Activated T-helper 9 cell treated with anti-CD3 and anti-CD28 coated beads, Interleukin-2, amount 50 U/mL, for 16 hours (primary cell): ENCODE data around the gene MYOF.
"Not testable (repeated sequence)": the region's sequence is repeated elsewhere in the genome, so short reads cannot be mapped to it uniquely, and the experiment has no call there.

Experiments
- DNase-seq: peaks from one replicate; pipeline ENCODE4 v3.0.0-alpha.2; 2020; ENCODE audit warnings: low read depth

MYOF gene

GRCh38 chr10:93456480-93456879 is 25.7 kb downstream of the MYOF start:
- no peak for DNase-seq

GRCh38 chr10:93454736-93455135 is 27.4 kb downstream of the MYOF start:
- DNase-seq, result no peak

- DNase-seq, result no peak
Measured at GRCh38 chr10:93454146-93454545, 28.0 kb downstream of the MYOF start.

- no peak for DNase-seq
Measured at GRCh38 chr10:93452143-93452542, 30.0 kb downstream of the MYOF start.

DNA sequence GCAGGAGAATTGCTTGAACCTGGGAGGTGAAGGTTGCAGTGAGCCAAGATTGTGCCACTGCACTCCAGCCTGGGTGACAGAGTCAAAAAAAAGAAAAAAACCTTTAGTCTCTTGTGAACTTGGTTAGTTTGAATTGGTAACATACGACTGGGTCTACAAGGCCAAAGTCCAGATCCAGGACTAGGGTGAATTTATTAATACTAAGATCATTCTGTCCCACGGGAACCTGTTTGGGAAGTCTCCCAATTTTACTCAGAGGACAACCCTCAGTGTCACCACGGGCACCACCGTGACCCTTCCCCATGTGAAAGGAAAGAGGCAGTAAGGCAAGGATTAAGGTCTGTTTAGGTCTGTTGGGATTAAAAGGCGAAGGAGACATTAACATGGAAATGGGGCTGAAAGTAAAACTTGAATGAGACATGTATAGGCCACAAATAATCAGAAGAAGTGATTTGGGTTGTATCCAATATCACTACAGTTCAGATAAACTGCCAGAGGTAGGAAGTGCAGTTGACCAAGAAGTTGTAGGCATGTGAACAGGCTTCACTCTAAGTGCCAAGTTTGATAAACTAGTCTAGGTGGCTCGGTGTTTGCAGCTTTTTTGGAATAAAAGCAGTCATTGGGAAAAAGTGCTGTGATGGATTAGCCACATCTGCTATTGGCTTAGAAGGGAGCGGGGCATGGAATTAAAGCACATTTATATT is 30.7 kb downstream of the MYOF start:
- DNase-seq, result no peak

GRCh38 chr10:93447970-93448369 is 34.2 kb downstream of the MYOF start:
- no peak for DNase-seq

DNA sequence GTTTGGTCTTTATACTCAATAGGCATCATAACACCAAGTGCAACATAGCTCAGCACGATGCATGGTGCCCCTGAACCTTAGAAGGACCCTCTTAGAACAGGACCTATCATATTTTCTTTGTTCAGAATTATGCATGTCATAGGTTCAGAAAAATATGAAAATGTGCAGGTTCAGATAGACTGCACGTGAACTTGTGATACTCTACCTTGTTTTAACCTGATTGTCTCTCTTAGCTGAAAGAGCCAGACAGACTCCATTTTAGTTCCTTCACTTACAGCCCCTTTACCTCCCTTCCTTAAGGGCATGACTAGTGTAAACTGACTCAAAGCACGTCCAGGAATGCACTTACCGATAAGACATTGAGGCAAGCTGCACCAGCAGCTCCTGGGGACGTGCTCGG is 35.1 kb downstream of the MYOF start:
- no peak for DNase-seq

DNA sequence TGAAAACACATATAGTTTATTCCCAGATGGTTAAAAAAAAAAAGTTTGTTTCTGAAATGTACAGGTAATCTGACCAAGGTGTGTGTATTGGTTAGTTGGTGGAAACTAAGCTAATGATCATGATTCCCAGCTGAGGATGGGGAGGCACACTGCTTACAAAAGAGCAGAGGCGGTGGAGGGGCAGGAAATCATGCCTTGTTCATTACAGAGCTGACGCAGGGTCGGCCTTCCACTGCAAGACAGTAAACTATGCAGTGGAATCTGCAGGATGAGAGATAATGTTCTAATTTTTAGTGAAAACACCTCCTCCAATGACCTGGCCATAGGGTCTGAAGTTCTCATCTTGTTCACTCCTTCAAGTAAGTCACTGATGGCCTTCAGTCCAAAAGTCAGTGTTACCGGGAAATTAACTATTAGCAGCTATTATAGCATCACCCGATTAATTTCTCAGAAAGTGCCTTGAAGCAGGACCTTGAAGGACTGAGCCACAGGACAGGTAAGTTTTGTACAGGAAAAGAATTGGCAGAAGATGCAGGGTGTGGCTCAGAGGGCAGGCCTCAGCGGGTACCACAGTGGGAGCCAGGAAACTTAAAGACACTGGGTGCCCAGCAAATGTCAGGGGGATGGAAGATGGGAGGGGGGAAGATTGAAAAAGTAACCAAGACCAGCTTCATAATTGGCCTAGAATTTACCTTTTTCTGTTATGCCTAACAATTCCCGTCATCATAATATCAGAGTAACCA is 36.0 kb downstream of the MYOF start:
- no peak for DNase-seq

DNA sequence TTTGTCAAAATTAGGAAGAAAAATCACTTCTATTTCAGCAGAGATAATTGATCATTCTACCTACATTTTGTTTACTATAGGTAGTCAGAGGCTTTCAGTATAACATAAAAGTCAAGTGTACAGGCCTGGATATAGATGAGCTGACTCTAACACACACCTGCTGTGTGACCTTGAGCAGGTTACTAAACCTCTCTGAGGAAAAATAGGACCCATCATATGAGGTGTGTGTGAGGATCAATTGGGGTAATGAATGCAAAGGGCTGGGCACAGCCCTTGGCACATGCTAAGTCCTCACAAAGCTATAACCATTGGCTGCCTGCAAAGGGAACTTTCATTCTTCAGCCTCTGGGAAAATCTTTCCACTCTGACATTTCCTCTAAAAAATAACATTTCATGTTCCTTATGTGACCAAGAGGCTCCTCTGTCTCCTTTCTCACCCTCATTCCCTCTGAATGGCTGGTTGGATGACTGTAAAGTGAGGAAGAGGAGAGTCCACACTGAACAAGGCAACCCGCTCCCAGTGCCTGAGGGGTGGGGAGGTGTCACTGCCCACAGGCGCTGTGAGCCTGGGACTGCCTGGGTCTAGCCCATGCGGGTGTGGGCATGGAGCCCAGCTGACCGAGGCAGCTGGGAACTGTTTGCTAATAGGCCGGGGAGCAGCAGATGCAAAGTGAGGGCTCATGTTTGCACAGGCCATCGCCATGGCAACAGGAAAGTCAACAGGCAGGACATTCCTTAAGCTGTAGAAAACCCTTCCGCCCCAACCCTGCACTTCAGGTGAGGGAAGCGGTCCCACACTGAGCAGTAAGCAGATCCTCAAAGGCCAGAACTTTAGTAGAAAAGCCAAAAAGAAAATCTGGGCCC is 36.8 kb downstream of the MYOF start:
- DNase-seq, result no peak

DNA sequence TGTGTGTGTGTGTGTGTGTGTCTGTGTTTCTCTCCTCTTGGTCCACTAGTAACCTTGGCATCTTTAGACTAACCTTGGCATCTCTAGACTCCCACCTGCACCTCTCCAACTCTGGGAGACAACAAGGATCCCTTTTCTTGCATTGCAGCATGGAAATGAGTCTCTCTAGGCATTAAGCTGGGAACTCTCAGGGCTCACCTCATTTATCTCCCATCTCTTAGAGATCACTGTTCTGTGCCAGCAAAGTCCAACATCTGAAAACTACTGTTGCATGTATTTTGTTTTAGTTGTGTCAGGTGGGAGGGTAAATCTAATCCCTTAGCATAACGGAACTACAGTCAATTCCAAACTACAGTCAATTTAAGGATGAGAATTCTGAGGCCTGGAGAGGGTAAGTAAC is 38.7 kb downstream of the MYOF start:
- no peak for DNase-seq

DNA sequence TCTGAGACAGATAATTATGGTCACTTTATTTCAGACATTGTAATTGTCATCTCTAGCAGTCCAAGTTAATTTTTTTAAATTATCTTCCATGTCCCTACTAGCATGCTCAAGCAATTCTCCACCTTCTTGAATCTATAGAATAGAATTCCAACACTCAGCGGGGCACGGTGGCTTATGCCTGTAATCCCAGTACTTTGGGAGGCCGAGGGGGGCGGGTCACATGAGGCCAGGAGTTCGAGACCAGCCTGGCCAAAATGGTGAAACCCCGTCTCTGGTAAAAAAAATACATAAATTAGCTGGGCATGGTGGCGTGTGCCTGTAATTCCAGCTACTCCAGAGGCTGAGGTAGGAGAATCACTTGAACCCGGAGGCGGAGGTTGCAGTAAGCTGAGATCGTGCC is 39.4 kb downstream of the MYOF start:
- not testable (repeated sequence) for DNase-seq

DNA sequence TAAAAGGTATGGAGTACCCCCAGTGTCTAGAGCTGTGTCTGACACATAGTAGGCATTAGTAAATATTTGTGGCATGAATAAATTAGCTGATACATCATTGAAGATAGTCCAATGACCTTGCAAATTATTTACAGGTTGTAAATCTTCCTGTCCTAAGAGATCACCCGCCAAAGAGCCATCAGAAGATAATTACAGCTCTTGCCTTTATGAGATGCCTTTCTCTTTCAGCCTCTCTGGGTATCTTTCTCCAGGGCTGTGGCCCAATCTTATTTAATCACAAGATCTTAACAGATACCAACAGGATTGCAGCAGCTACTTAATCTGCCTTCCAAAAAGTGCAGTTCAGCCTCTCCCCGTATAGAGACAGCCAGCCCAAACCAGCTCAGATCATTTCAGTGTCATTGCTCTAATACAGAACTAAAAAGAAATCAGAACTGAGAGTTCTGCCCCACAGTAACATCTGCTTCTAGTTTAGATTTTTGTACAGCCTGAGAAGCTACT is 41.5 kb downstream of the MYOF start:
- DNase-seq, result no peak

GRCh38 chr10:93438613-93439253 is 43.4 kb downstream of the MYOF start:
- DNase-seq, result no peak

DNA sequence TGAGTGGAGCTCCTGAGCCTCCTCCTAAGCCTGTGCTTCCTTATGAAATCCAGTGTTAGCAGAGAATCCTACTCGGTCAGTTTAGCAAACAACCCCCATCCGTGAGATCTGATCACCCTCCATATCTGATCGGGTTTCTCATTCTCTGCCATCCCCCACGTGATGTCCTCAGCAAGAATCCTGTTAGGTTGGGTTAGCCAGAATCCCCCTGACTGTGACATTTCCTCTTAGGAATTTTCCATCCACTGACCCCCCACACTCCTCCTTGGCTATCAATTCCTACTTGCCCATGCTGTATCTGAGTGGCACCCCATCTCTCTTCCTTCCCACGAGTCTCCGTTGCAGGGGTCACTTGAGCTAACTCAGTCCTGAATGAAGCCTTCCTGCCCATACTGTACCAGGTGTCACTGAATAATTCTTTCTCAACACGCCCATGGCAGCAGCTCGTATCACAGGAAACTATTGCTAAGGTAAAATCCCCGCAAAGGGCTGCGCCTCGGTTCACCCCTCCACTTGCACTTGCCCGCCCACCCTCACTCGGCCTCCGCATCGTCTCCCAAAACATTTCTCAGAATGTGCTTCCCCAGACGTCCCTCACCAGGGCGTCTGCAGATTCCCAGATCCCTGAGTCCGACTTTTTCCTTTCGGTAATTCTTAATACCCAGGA is 44.1 kb downstream of the MYOF start:
- DNase-seq, result no peak

DNA sequence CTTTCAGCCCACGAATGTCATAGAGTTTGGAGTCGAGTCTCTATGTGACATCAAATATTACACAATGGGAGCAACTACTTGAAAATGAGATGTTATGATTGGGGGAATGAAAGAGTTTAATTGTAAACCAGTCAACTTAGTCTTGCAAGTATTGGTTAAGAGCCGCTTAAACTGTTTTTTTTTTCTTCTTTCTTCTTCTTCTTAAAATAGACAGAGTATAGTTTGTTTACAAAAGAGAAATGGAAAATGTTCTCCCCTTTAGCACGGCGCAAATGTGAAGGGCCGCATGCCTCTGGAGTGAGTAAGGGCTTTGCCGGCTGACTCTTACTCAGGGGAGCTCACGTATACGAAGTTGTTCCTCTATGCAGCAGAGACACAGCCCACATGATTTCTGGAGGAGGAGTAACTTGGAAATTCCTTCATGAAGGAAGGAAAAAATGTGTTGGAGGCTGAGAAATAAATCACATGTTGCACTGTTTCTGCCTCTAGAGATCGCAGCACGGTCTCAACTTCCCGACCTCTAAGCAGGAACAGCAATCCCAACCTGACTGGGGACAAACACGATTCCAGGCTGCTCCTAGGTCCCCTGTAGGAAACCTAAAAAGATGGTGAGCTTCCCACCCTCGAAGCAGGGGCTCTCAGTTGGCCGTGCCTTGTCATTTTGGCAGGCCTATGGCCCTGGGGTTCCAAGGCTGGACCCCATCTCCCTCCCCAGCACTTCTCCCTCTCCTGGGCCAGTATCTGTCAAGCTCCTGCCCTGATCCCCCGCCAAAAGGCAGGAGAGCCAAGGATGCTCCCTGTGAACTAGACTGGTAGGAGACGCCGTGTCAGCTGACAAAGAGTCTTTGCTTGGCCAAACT is 44.8 kb downstream of the MYOF start:
- no peak for DNase-seq

GRCh38 chr10:93436591-93437085 is 45.5 kb downstream of the MYOF start:
- no peak for DNase-seq

- no peak for DNase-seq
Measured at GRCh38 chr10:93435621-93436397, 46.3 kb downstream of the MYOF start.

DNA sequence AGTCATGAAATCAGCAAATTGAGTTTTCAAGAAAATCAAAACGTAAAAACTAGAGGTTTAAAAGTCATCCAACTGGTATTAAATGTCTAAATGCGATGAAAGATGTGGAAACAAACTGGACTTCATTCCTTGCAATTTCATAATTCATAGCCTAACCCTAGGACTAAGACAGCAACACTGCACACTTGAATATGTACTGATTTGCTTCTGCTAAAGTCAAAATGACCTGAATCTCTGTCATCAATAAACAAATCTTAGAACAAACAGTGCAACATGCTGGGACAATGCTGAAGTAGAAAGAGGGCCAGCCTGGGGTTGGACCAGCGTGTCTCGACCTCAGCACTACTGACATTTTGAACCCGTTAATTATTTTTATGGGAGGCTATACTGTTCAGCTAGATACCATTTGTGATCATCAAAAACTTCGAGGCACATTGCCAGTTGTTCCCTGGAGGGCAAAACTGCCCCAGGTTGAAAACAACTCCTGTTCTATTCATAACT is 47.1 kb downstream of the MYOF start:
- DNase-seq, result no peak

DNA sequence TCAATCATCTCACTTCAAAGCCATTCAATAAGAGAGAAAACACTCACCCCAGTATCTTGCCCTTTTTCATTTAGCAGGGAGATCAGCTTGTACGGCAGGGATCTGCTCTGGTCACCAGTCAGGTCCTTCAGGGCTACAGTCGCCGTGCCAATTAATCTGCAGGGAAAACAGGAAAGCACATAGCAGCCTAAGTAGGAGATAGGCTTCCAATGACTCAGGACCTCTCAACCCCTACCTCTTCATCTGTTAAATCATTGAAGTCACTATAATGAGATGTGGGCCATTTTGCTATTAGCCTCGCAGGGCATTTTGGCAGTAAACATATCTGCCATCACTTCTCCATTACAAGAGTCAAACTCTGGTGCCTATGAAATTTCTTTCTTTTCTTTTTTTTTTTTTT is 50.8 kb downstream of the MYOF start:
- no peak for DNase-seq
